Measurements from ENCODE around the gene C4BPB. TPM values are rescaled to one million over a fixed set of nuclear protein-coding genes. Genes with fewer than 3 reads are reported as not detected.

Gene C4BPB
- total RNA-seq, 1 donor from 2014 or later, result 0.25 TPM

DNA sequence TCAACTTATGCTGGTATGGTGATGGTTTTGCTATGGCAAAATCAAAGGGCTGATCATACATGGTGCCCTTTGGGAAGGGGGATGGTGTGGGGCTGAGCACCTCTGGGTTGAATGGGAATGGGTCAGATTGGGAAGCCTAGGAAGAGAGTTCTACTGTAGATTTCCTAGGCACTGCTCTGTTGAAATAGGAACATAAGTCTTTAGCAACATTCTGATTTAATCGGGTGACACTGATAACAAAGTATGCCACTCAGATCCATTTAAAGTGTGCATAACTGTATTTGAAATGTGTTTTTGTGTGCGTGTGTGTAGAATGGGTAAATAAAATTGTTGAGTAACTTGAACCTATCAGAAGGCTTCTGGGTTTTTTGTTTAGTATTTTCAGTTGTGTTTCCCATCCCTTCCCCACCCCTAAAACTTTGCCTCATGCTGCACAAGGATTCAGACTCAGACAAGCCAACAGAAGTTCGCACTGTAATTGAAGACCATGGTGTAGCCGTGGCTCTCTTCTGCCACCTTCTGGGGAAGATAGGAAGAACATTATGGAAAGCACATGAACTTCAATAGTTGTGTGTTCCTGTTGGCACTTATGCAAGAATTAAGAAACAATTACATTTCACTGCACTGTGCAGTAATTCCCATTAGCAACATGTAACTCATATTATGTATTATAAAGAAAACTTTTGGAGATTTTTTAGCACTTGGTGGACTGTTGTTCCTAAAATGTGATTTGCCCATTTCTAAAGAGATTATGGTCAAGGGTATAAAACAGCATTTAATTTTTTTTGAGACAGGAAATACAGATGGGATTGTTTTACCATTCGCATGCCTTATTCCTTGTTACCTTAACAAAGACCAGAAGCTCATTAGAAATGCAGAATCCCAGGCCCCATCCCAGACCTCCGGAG lies 10.9 kb upstream of the C4BPB start:
- DNase-seq (ENCODE audit: low read depth) (peak; percentile 44), FAIRE-seq (no peak)
- H4K20me1 ChIP-seq (ENCODE audit: insufficient read depth, low read length), result no peaks in the 10 kb centered on the region
- no peak overlapping the region for H2AFZ ChIP-seq (ENCODE audit: low read depth, low read length)
- H3K4me3 ChIP-seq (ENCODE audit: insufficient read depth, low read depth, low read length), result no peak overlapping the region
- peaks cover 3% of the 10 kb centered on the region for H3K27me3 ChIP-seq (ENCODE audit: insufficient read depth, low read length)
- Mint-ChIP-seq H3K9me3 (ENCODE audit: unreplicated experiment) (peaks cover 1% of the 10 kb centered on the region), H3K4me1 (ENCODE audit: low read depth, unreplicated experiment) (no peaks in the 10 kb centered on the region), H3K27me3 (ENCODE audit: low read depth, unreplicated experiment) (peaks cover 2% of the 10 kb centered on the region), H3K27ac (ENCODE audit: unreplicated experiment) (no peak overlapping the region), H3K4me3 (ENCODE audit: unreplicated experiment) (no peak overlapping the region), H3K36me3 (ENCODE audit: low read depth, unreplicated experiment) (peaks cover 5% of the 10 kb centered on the region)
- H3K4me1 ChIP-seq (ENCODE audit: insufficient read depth, low read length), result no peaks in the 10 kb centered on the region
- H3K79me2 ChIP-seq (ENCODE audit: insufficient read depth, low read length), result no peaks in the 10 kb centered on the region
- no peak for TF ChIP-seq EZH2 (IDR thresholded peaks at IDR 0.05; ENCODE audit: insufficient read depth, low read length)
- TF ChIP-seq, protein P1, sequence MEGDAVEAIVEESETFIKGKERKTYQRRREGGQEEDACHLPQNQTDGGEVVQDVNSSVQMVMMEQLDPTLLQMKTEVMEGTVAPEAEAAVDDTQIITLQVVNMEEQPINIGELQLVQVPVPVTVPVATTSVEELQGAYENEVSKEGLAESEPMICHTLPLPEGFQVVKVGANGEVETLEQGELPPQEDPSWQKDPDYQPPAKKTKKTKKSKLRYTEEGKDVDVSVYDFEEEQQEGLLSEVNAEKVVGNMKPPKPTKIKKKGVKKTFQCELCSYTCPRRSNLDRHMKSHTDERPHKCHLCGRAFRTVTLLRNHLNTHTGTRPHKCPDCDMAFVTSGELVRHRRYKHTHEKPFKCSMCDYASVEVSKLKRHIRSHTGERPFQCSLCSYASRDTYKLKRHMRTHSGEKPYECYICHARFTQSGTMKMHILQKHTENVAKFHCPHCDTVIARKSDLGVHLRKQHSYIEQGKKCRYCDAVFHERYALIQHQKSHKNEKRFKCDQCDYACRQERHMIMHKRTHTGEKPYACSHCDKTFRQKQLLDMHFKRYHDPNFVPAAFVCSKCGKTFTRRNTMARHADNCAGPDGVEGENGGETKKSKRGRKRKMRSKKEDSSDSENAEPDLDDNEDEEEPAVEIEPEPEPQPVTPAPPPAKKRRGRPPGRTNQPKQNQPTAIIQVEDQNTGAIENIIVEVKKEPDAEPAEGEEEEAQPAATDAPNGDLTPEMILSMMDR (IDR thresholded peaks at IDR 0.05; ENCODE audit: insufficient read depth, low read depth, low read length), result peak; percentile 94
- H3K27ac ChIP-seq (ENCODE audit: low read depth, low read length), result no peak overlapping the region
- no peaks in the 10 kb centered on the region for H3K36me3 ChIP-seq (ENCODE audit: insufficient read depth, low read length)
- no peak overlapping the region for H3K4me2 ChIP-seq (ENCODE audit: low read length)
- no peak overlapping the region for H3K9ac ChIP-seq (ENCODE audit: low read length)
- no peaks in the 10 kb centered on the region for H3K9me3 ChIP-seq (ENCODE audit: insufficient read depth, low read depth, low read length)

DNA sequence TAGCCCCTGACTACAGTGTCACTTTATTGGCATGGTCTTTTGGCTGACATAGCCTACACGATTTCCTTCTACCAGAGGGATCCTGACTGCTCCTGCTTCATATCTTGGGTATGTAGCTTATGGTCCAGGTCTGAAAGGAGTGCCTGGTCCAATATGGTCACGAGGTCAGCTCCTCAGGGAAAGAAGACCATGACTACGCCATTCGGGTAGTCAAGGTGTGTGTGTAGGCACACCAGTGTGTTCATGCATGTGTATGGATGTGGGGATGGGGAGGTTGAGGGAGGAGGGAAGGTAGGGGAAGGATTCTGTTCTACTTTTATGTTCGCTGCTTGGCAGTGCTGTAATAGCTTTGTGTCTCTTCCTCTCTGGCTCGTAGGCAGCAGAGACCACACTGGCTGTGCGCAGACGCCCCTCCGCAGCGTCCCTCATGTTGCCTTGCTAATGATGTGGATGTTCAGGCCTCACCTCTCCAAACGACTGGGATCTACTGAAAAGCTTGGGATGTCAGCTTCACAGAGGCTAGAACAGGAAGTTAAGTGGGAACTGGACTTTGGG lies 10.0 kb upstream of the C4BPB start:
- Histone ChIP-seq H3K4me3 (ENCODE audit: insufficient read depth, low read depth, low read length) (no peak overlapping the region), H3K4me2 (ENCODE audit: low read length) (no peak overlapping the region), H3K9me3 (ENCODE audit: insufficient read depth, low read depth, low read length) (no peaks in the 10 kb centered on the region), H3K79me2 (ENCODE audit: insufficient read depth, low read length) (no peaks in the 10 kb centered on the region), H3K4me1 (ENCODE audit: insufficient read depth, low read length) (no peaks in the 10 kb centered on the region), H3K36me3 (ENCODE audit: insufficient read depth, low read length) (no peaks in the 10 kb centered on the region), H2AFZ (ENCODE audit: low read depth, low read length) (no peak overlapping the region), H4K20me1 (ENCODE audit: insufficient read depth, low read length) (no peaks in the 10 kb centered on the region), H3K27me3 (ENCODE audit: insufficient read depth, low read length) (peaks cover 5% of the 10 kb centered on the region), H3K9ac (ENCODE audit: low read length) (no peak overlapping the region), H3K27ac (ENCODE audit: low read depth, low read length) (no peak overlapping the region)
- Mint-ChIP-seq H3K27ac (ENCODE audit: unreplicated experiment) (no peak overlapping the region), H3K36me3 (ENCODE audit: low read depth, unreplicated experiment) (no peaks in the 10 kb centered on the region), H3K4me3 (ENCODE audit: unreplicated experiment) (no peak overlapping the region), H3K9me3 (ENCODE audit: unreplicated experiment) (peaks cover 2% of the 10 kb centered on the region), H3K4me1 (ENCODE audit: low read depth, unreplicated experiment) (no peaks in the 10 kb centered on the region), H3K27me3 (ENCODE audit: low read depth, unreplicated experiment) (no peaks in the 10 kb centered on the region)
- FAIRE-seq (no peak), DNase-seq (ENCODE audit: low read depth) (no peak)
- TF ChIP-seq, protein P1 (IDR thresholded peaks at IDR 0.05; ENCODE audit: insufficient read depth, low read depth, low read length), result no peak
- no peak for TF ChIP-seq EZH2 (IDR thresholded peaks at IDR 0.05; ENCODE audit: insufficient read depth, low read length)

Data from astrocyte (in vitro differentiated cells and primary cell).